ENCODE results near the gene RETNLB. TPM values are rescaled to one million over a fixed set of nuclear protein-coding genes. Genes with fewer than 3 reads are reported as not detected.

RETNLB gene
- total and polyA plus RNA-seq, 2 donors (not counting 1 experiment from before 2014, with no cell fraction given): not detected

- no peak for DNase-seq
- Histone ChIP-seq H3K79me2 (ENCODE audit: control insufficient read depth, insufficient read depth, low read length) (no peaks in the 10 kb centered on the region), H3K27me3 (replicated peaks in 1 of 4; ENCODE audit: control extremely low read depth in 1 of 4, control insufficient read depth in 3 of 4, insufficient read depth in 4 of 4, low read length in 3 of 4) (no peaks in the 10 kb centered on the region), H3K4me2 (replicated peaks; ENCODE audit: low read depth, low read length, poor library complexity, severe bottlenecking) (no peak overlapping the region), H3K36me3 (replicated peaks in 1 of 2; ENCODE audit: control extremely low read depth in 1 of 2, control insufficient read depth in 1 of 2, extremely low read depth in 1 of 2, insufficient read depth in 2 of 2, low read length in 1 of 2) (no peaks in the 10 kb centered on the region), H3K4me3 (ENCODE audit: control extremely low read depth in 1 of 5, extremely low read depth in 1 of 5, insufficient read depth in 1 of 5, low read depth in 2 of 5, low read length in 4 of 5) (no peak overlapping the region), H3K27ac (ENCODE audit: low read length in 2 of 2) (no peak overlapping the region), H4K20me1 (ENCODE audit: control insufficient read depth, insufficient read depth, low read length, poor library complexity, severe bottlenecking) (no peaks in the 10 kb centered on the region), H2AFZ (ENCODE audit: insufficient read depth, low read depth, low read length, poor library complexity, severe bottlenecking) (no peak overlapping the region), H3K4me1 (ENCODE audit: control insufficient read depth in 2 of 2, insufficient read depth in 2 of 2, low read length in 2 of 2) (no peaks in the 10 kb centered on the region), H3K9ac (ENCODE audit: low read length) (no peak overlapping the region), H3K9me3 (ENCODE audit: control extremely low read depth in 1 of 3, control insufficient read depth in 2 of 3, insufficient read depth in 1 of 3, low read length in 2 of 3) (no peaks in the 10 kb centered on the region)
- peaks cover 3% of the 10 kb centered on the region for H3K27me3 Mint-ChIP-seq
- intact Hi-C loops (cut with micrococcal nuclease): no loop called here
- H3K27ac Mint-ChIP-seq: no peak overlapping the region
- ATAC-seq (ENCODE audit: low read depth): no peak
- peaks cover 4% of the 10 kb centered on the region for H3K4me1 Mint-ChIP-seq
- H3K9me3 Mint-ChIP-seq (ENCODE audit: insufficient read depth): no peaks in the 10 kb centered on the region
- no peak overlapping the region for H3K4me3 Mint-ChIP-seq
- ChIA-PET CTCF (no interaction called here), POLR2A (no interaction called here)
- TF ChIP-seq CTCF (IDR thresholded peaks at IDR 0.05) (no peak), EZH2 (IDR thresholded peaks at IDR 0.05; ENCODE audit: borderline replicate concordance, insufficient read depth, low read depth, low read length, poor library complexity, severe bottlenecking) (no peak)
These were observed 29.1 kb downstream of the RETNLB start for GRCh38 chr3:108728105-108728504.

- POLR2A ChIA-PET: no interaction called here
- peaks cover 3% of the 10 kb centered on the region for H3K27me3 Mint-ChIP-seq
- ATAC-seq (ENCODE audit: low read depth) (no peak), DNase-seq (no peak)
- H3K9me3 Mint-ChIP-seq (ENCODE audit: insufficient read depth): no peaks in the 10 kb centered on the region
- H3K4me1 Mint-ChIP-seq: peaks cover 4% of the 10 kb centered on the region
- Histone ChIP-seq H3K27ac (ENCODE audit: low read length in 2 of 2) (no peak overlapping the region), H4K20me1 (ENCODE audit: control insufficient read depth, insufficient read depth, low read length, poor library complexity, severe bottlenecking) (no peaks in the 10 kb centered on the region), H3K4me3 (ENCODE audit: control extremely low read depth in 1 of 5, extremely low read depth in 1 of 5, insufficient read depth in 1 of 5, low read depth in 2 of 5, low read length in 4 of 5) (no peak overlapping the region), H3K9ac (ENCODE audit: low read length) (no peak overlapping the region), H3K9me3 (ENCODE audit: control extremely low read depth in 1 of 3, control insufficient read depth in 2 of 3, insufficient read depth in 1 of 3, low read length in 2 of 3) (no peaks in the 10 kb centered on the region), H3K36me3 (replicated peaks in 1 of 2; ENCODE audit: control extremely low read depth in 1 of 2, control insufficient read depth in 1 of 2, extremely low read depth in 1 of 2, insufficient read depth in 2 of 2, low read length in 1 of 2) (no peaks in the 10 kb centered on the region), H2AFZ (ENCODE audit: insufficient read depth, low read depth, low read length, poor library complexity, severe bottlenecking) (no peak overlapping the region), H3K4me2 (replicated peaks; ENCODE audit: low read depth, low read length, poor library complexity, severe bottlenecking) (no peak overlapping the region), H3K4me1 (ENCODE audit: control insufficient read depth in 2 of 2, insufficient read depth in 2 of 2, low read length in 2 of 2) (no peaks in the 10 kb centered on the region), H3K79me2 (ENCODE audit: control insufficient read depth, insufficient read depth, low read length) (no peaks in the 10 kb centered on the region), H3K27me3 (replicated peaks in 1 of 4; ENCODE audit: control extremely low read depth in 1 of 4, control insufficient read depth in 3 of 4, insufficient read depth in 4 of 4, low read length in 3 of 4) (no peaks in the 10 kb centered on the region)
- WGBS (ENCODE audit: insufficient coverage): no CpG with 5 or more reads among the region's 4 CpGs
- H3K4me3 Mint-ChIP-seq: no peak overlapping the region
- intact Hi-C loops (cut with micrococcal nuclease): no loop called here
- CTCF ChIA-PET: no interaction called here
- TF ChIP-seq EZH2 (IDR thresholded peaks at IDR 0.05; ENCODE audit: borderline replicate concordance, insufficient read depth, low read depth, low read length, poor library complexity, severe bottlenecking) (no peak), CTCF (IDR thresholded peaks at IDR 0.05) (no peak)
- no peak overlapping the region for H3K27ac Mint-ChIP-seq
These were observed 33.1 kb downstream of the RETNLB start for GRCh38 chr3:108724101-108724500.

Measured in B cell (primary cell).